Activated CD8-positive, alpha-beta memory T cell treated with anti-CD3 and anti-CD28 coated beads, Interleukin-2, amount 50 U/mL, for 24 hours (primary cell): ENCODE measurements around the gene RIN1.
A peak's percentile ranks its signal among the peaks of the same experiment; 100 is the strongest.
"Not testable (repeated sequence)": the region's sequence is repeated elsewhere in the genome, so short reads cannot be mapped to it uniquely, and the experiment has no call there.

Experiments
- DNase-seq: peaks from one replicate; pipeline ENCODE4 v3.0.0-alpha.2; 2020; ENCODE audit errors: extremely low read depth

Gene RIN1

DNA sequence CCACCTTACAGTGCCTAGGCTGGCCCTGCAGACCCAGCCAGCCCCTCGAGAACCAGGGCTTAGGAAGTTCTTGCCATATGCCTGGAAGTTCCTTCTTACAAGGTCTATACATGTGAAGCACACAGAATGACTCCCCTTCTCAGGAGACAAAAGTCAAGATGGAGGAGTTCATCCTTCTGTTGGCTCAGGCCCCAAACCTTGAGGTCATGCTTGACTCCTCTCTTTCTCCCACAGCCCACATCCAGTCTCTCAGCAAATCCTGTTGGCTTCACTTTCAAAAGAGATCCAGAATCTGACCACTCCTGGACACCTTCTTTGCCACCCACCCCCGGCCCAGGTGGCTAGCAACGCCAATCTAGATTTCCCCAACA lies 17.6 kb downstream of the RIN1 start:
- DNase-seq = no peak

DNA sequence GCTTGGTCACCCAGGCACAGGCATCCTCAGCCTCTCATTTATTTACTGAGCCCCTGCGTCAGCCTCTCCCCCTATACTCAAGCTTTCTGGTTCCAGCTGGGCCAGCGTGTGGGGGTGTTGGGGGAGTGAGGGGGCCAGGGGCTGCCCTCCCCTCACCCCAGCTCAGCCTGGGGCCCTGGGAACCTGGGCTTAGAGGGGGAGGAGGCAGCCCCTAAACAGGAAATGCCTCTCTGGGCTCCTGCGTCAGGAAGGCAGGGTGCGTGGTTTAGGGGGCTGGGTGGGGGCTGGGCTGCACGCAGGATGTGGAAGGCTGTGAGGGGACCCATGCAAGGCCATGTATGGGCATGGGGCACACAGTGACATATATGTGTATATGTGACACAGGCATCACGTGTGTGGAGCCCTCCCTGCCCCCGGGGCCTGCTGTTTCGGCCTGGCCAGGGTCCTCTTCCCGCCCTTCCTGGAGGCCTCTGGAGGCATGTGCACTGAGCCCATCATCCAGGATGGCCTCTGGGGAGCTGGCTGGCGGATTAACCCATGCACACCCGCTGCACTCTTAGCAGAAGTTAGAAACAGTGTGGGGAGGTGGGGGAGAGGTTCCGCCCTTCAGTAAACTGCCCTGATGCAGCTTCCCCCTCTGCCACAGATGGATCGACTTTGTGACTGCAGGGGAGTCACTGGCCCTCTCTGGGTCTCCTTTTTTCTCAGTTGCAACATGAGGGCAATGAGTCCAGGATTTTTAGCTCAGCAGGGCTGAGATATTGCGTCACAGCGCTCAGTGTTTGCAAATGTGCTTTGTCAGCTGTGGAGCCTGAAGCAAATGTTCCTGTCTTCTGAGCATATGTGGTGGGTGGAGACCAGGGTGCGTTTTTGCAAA lies 18.3 kb downstream of the RIN1 start:
- no peak for DNase-seq

DNA sequence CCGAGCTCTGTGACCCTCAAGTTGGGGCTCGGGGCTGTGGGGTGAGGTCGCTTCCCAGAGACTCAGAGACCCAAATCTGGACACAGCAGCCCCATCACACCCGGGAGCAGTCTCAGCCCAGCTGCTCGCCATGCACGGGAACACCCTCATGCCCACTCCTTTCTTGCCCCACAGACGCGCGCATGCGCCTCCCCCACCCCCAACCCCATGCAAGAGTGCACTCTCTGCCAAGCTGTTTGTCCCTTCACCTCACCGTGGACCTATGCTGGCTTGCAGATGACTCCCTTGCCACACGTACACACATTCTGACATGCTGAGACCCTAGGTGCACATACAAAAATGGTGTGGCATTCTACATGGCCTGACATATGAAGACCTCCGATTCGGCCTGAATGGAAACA lies 18.9 kb downstream of the RIN1 start:
- DNase-seq = no peak

DNA sequence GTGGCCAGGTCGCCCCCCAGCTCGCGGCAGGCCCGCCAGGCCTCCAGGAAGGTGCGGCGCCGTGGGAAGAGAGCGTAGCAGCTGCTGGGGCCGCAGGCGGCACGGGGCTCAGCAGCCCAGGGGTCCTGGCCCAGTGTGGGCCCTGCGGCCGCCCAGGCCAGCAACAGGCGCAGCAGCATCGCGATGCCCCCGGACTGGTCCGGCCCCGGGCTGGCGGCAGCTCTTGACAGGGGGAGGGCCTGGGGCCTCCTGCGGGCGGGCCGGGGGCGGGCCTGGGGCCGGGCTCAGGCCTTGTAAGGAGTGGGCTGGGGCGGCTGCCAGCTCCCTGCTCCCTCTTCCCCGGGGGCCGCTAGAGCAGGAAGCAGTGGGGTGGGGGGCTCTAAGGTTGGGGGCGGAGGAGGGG lies 19.4 kb downstream of the RIN1 start, which contains the start of gene CD248:
TSS of gene CD248 (minus strand) at position 196 of the 403 bp plus-strand sequence. CDS start at position 179, 17 bp downstream.
- no peak for DNase-seq

DNA sequence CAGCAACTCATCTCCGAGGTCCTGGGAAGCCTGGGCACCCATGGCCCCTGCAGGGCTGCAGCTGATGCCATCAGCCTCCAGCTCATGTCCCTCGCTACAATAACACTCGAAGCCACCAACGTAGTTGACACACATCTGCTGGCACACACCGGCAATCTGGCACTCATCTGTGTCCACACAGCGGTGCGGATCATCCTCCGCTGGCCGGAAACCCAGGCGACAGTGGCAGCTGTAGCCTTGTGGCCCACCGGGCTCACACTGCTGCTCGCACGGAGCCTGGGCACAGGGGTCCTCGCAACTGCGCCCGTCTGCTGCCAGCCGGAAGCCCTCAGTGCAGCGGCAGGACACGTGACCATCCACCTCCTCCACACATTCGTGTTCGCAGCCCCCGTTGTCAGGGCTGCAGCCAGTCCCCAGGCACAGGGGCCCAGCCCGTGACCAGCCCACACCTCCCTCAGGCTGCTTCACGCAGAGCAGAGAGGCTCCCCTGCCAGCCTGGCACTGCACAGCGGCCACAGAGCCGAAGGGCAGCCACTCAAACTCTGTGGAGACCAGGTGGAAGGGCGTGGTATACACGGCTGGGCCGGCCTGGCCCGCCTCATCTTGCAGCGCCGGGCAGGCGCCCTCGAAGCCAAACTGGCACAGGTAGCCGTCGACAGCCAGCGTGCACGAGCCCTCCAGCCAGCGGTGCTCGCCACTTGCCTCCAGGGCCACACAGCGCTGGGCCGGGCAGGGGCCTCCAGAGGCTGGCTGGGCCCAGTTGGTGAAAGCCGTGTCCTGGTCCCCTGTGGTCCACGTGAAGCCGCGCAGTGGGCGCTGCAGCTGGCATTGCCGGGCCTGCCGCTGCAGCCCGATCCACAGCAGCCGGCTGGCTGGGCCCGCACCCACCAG lies 20.1 kb downstream of the RIN1 start:
- no peak for DNase-seq

DNA sequence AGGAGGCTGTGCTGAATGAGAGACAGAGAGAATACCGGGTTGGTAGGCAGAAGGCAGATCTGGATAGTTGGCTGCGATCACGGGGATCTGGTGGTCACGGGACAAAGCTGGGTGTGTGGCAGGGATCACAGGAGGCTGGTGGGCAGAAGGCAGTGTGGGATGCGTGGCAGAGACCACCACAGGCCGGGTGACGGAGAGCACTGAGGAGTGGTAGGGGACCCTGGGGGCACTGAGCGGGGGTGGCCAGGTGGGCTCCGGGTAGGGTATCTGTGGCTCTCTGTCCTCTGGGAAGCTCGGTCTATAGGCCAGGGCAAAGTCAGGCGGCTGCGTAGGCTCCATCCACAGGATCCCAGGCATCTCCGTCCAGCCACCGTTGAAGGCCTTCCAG lies 20.7 kb downstream of the RIN1 start:
- DNase-seq = no peak

DNA sequence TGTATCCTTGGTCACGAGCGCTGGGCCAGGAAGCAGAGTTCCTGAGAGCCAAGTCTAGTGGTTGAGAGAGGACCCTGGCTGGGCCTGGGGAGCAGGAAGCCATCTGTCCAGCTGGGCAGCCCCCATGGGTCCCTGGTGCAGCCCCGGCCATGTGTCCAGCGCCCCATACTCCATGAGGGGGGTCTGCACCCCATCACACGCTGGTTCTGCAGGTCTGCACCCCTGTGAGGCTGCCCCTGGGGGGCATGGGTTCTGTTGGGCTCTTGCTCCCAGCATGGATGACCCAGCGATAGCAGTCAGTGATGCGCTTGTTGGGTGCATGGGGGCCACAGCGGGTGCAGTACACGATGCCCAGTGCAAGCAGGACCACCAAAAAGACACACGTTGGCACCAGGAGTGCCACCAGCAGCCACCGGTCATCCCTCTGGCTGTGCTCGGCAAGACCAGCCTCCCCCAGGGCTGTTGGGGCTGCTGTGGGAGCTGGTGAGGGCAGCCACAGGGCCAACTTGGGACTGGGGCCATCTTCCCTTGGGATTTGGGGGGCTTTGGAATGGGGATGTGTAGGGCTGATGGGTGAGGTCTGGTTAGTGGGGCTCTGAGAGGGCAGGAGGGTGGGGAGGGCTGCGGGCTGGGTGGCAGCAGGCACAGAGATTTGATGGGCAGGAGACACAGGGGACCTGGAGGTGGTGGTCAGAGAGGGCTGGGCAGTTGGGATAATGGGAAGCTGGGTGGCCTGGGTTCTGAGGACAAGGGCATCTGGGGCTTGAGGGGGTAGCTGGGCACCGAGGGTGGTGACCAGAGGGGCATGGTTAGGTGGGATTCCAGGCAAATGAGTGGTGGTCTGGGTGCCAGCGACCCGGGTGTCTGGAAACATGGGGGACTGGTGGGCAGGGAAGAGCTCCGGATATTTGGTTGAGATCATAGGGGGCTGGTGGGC lies 21.4 kb downstream of the RIN1 start:
- no peak for DNase-seq

DNA sequence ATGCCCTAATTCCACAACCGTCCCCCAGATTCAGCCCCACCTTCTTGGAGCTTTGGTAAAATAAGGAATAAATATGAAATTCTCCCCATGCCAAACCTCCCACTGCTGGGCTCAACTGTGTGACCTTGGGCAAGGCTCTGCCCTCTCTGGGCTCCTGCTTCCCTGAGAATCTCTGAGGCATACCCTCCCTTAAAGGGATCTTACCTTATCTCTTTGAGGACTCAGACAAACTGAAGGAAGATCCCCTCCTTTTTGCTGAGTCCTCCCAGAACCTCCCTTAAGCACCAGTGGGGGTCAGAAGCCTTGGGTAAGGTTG lies 22.1 kb downstream of the RIN1 start:
- no peak for DNase-seq

DNA sequence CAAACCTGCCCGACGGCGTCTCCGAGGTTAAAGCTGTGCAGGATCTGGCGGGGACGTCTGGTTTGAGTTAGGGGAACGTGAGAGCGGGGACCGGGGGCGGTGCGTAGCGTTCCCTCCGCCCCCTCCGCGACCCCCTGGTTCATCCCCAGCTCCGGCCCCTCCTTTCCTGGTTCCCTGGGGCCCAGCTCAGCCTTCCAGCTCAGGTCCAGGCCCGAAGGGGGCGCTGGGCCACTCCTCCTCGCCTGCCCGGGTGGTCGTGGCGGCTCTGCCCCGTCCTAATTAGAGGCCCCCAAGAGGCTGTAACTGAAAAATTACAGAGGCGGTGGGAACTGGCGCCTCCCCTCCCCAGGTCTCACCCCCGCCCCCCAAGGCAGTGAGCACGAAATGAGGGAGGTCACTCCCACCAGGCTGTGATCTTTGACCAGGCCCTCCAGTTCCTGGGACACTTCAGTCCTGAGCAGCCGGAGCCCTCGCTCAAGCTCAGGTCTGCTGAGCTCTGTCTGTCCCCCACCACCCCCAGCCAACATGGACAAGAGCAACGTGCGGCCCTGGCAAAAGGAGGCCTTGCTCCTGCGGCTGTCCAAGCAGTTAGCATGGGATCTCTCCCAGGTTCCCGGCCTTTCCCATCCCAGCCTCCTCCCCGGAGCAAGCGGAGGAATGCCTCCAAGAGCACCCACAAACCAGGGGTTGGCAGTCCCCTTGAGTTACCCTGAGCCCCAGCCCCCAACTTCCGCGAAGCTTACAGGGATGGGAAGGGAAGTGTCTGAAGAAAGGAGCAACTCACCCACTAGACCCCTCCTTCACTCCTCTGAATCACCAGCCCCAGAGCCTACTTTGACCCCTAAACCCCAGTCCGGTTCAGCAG lies 22.7 kb downstream of the RIN1 start:
- DNase-seq = no peak

DNA sequence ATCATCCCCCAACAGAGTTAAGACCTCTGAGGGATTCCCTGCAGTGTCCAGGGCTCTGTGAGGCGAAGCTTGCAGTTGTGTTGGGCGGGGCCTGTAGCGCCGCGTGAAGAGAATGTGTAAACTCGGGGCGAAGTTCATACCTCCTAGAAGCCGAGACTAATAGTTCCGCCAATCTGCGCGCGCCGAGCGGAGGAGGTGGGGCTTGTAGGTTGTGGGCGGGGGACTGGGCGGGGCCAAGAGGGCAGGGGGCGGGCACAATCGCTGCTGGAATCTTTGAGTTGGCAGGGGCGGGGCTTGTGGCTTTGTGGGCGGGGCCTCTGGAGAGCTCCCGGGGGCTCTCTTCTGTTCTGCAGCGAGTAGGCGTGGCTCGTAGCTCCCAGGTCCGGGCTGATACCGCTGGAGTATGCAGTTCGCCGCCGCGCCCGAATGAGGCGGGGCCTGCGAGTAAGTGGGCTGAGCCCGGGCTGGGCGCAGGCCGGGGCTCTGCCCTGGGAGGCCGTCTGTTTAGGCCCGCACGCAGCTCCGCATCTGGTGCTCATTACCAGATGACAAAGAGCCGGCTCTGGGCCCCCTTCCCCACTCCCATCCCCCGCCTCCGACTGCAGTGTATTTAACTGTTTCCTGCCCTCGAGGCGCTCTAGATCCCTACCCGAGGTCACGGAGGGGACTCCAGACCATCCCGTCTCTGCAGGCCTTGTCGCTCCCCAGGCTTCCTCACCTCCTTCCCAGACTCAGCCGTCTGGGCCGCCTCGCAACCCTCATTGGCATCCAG lies 23.5 kb downstream of the RIN1 start:
- peak; percentile 91 for DNase-seq

DNA sequence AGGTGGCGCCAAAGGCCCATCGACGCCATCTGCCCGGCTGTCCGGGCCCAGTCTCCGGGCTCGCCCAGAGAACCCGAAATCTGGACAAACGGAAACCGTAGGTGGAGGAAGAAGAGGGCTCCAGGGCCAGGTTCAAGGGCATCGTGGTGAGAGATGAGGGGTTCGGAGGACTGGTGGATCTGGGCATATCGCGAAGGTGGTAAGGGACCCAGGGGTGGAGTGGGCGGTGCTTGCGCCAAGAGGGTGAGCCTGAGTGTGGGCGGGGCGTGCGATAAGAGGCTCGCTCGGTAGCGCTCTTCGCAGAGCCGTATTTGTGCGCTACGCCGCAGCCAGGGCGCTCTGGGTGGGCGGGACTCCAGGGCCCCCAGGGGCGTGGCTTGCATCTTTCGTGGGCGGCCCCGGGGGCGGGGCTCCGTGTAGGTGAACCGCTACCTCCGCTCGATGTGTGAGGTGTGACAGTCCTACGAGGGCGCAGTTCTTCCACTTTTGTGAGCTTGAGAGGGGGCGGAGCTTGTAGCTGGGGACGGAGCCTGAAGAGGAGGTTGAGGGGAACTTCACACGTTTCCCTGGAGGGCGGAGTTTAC lies 24.2 kb downstream of the RIN1 start:
- peak; percentile 88 for DNase-seq

DNA sequence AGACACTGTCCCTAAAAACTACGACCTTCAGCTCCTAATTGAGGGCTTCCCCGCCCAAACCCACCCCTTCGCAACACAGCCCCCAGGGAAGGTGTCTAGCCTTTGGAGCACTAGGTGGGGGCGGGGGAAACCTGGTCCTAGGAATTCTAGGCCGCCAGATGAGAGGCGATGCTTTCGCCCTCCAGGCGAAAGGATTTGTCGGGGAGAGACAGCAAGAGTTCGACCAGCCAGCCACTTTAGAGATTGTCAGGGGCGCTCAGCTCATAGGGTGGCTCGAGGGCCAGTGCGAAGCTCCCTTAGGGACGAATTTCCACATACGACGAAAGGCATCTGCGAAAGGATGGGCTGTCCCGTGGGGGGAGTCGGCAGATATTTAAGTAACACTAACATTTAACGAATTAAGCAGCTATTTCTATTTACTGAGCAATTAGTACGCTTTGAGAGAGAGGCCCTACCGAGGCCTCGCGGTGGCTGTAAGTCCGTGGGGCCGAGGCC lies 24.7 kb downstream of the RIN1 start:
- no peak for DNase-seq

DNA sequence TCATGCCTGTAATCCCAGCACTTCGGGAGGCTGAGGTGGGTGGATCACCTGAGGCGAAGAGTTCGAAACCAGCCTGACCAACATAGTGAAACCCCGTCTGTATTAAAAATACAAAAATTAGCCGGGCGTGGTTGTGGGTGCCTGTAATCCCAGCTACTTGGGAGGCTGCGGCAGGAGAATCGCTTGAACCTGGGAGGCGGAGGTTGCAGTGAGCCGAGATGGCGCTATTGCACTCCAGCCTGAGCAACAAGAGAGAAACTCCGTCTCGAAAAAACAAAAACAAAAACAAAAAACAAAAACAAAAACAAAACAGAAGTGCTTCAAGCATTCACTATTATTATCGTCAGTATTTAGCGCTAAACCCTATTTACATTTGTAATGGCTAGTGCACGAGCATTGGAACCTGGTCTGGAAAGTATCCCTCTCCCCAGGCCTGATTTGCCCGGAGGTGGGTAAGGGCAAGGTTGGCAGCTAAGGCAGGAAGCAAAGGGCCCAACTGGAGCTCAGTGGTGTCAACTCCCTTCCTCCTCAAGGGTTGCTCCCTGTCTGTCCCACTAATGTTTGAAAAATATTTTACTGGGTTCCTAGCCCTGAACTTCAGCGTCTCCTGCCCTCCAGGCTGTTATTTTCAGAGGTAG lies 25.3 kb downstream of the RIN1 start:
- DNase-seq = not testable (repeated sequence)

DNA sequence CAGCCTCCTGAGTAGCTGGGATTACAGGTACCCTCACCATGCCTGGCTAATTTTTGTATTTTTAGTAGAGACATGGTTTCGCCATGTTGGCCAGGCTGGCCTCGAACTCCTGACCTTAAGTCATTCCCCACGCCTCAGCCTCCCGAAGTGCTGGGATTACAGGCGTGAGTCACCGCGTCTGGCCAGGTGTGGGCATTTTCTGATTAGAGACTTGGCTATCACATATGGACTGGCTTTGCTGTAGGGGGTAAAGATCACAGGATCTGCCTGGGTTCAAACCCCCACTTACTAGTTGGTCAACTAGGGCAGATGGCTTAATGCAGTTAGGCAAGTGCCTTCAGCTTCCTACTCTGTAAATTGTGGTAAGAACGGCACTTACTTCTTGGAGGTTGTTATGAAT lies 25.9 kb downstream of the RIN1 start:
- DNase-seq = no peak

DNA sequence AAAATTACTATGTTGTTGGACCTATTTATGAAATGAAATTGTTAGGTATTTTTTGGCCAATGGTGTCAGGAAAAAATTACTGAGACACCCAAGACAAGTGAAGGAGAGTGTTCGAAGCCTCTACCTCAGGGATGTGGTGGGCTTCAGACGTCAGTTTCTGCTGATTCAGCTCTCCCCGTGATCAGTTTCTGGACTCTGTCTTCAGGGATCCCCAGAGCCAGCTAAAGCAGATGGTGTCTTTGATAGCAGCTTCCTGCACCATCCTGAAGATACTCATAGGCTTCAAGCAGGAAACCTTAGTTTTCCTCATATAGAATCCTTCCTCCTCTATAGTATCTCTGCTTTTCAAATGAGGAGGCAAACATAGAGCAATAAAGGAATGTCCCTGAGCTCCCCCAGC lies 26.8 kb downstream of the RIN1 start:
- DNase-seq = no peak

DNA sequence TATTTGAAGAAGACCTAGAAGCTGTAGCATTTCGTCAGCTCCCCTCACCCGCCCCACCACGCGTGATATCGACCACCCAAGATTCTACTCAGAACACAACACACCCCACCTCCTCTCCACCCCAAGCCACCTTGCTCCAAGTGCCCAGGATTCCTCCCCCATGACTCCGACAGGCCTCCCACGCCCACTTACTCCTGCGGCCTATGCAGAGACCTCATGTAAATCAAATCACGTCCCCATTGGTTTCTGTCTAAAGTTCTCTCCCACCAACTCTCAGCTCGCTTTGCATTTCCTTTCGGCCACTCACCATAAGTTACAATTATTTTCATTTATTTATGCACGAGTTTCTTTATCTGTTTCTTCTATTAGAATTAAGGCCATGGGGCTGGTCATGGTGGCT lies 33.6 kb downstream of the RIN1 start:
- DNase-seq = no peak

DNA sequence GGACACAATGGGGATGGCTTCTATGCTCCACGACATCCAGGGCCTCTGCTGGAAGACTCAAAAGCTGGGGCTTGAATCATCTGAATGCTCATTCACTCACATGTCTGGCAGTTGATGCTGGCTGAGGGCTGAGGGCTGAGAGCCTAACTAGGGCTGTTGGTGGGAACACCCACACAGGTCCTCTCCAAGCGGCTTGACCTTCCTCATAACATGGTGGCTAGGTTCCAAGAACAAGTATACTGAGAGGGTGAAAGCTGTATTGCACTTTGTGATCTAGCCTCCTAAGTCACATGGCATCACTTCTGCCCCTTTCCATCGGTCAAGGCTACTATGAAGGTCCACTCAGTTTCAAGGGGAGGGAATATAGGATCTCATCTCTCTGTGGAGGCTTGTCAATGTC lies 37.0 kb downstream of the RIN1 start:
- no peak for DNase-seq

DNA sequence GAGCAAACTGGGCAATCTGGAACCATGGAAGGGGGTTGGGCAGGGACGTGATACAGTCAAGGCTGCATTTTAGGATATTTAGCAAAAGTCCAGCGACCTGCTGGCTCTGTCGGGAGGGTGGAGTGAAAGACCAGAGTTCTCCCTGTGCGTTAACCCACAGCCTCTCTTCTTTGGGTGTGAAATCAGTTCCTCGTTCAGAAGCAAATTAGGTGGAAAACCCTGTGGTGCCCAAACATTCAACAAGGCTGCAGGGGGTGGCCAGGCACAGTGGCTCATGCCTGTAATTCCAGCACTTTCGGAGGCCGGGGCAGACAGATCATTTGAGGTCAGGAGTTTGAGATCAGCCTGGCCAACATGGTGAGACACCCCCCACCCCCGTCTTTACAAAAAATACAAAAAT lies 38.6 kb downstream of the RIN1 start:
- DNase-seq = no peak
